ENCODE measurements around the gene ZNF408. TPM values are rescaled to one million over a fixed set of nuclear protein-coding genes. Genes with fewer than 3 reads are reported as not detected.

Gene ZNF408
- total and polyA plus RNA-seq, 2 experiments from 2014 or later, result 6.1 to 17.2 TPM

GRCh38 chr11:46705070-46705688 lies 4.3 kb downstream of the ZNF408 start (continued):
- TF ChIP-seq ZNF462 (CRISPR knock-in tag; IDR thresholded peaks at IDR 0.05) (no peak), NANOG (IDR thresholded peaks at IDR 0.05; ENCODE audit: borderline replicate concordance) (no peak), STAT1 (IDR thresholded peaks at IDR 0.05; ENCODE audit: unreplicated experiment) (no peak), JUNB (IDR thresholded peaks at IDR 0.05; ENCODE audit: unreplicated experiment) (no peak), ZNF114 (CRISPR knock-in tag; IDR thresholded peaks at IDR 0.05) (no peak)

- no peaks in the 10 kb centered on the region for H3K4me1 ChIP-seq (ENCODE audit: insufficient read depth)
- no peaks in the 10 kb centered on the region; the same call in 1 of the 2 replicates for H3F3A ChIP-seq (replicated peaks; ENCODE audit: low read depth)
- H4K20me1 ChIP-seq (replicated peaks; ENCODE audit: insufficient read depth), result no peaks in the 10 kb centered on the region; the same call in none of the 2 replicates
- no peak overlapping the region for H3K4me3 ChIP-seq
- peaks cover 41% of the 10 kb centered on the region for H3K36me3 Mint-ChIP-seq (ENCODE audit: low read depth)
- ATAC-seq (no peak), DNase-seq (ENCODE audit: low spot score) (no peak)
- peaks cover 3% of the 10 kb centered on the region for H3K27me3 Mint-ChIP-seq (ENCODE audit: insufficient read depth, low read depth, poor library complexity)
- no peak overlapping the region for H3K4me3 Mint-ChIP-seq
- H3K36me3 ChIP-seq (ENCODE audit: insufficient read depth), result peaks cover 24% of the 10 kb centered on the region
- H3K9me3 Mint-ChIP-seq, result no peaks in the 10 kb centered on the region
- H3K4me1 Mint-ChIP-seq, result no peaks in the 10 kb centered on the region
- no peak overlapping the region for H3K4me2 ChIP-seq
- peaks cover 9% of the 10 kb centered on the region for H3K79me2 ChIP-seq (replicated peaks; ENCODE audit: insufficient read depth)
- no peaks in the 10 kb centered on the region for H3K27me3 ChIP-seq (ENCODE audit: insufficient read depth)
- no peak overlapping the region for H3K27ac ChIP-seq (ENCODE audit: low read depth)
- no peak overlapping the region for H2AFZ ChIP-seq
- H3K27ac Mint-ChIP-seq, result no peak overlapping the region
- no peaks in the 10 kb centered on the region for H3K9me2 ChIP-seq (ENCODE audit: insufficient read depth)
- TF ChIP-seq STAT1 (IDR thresholded peaks at IDR 0.05; ENCODE audit: unreplicated experiment) (no peak), ZNF331 (CRISPR knock-in tag; IDR thresholded peaks at IDR 0.05; ENCODE audit: low read depth) (no peak), REST (IDR thresholded peaks at IDR 0.05; ENCODE audit: unreplicated experiment) (no peak), POLR2AphosphoS5 (IDR thresholded peaks at IDR 0.05; ENCODE audit: low read depth) (no peak), NANOG (IDR thresholded peaks at IDR 0.05; ENCODE audit: borderline replicate concordance) (no peak), CREB1 (CRISPR knock-in tag; IDR thresholded peaks at IDR 0.05; ENCODE audit: low read depth) (no peak), ZNF114 (CRISPR knock-in tag; IDR thresholded peaks at IDR 0.05) (no peak), CTCF (conservative IDR thresholded peaks at IDR 0.05; ENCODE audit: low read depth in 2 of 2) (no peak)
Measured at GRCh38 chr11:46706886-46707285, 6.1 kb downstream of the ZNF408 start.

Measured in GM23338 (cell line).